HCT116 (cell line): ENCODE data around the gene PARVB.

ENCODE experiments used
- EGR1 ChIP-seq: IDR thresholded peaks from 2 replicates; pipeline ENCODE4 v1.6.1; 2012; ENCODE audit warnings: low read depth
- EZH2 ChIP-seq: fragments of 200-600 bp; sonication (generic); IDR thresholded peaks from 2 replicates; pipeline ENCODE4 v1.6.1; 2017; ENCODE audit warnings: antibody characterized with exemption, mixed run types
- EZH2phosphoT487 ChIP-seq: fragments of 200-600 bp; IDR thresholded peaks from 2 replicates; pipeline ENCODE4 v1.6.1; 2018; ENCODE audit warnings: antibody characterized with exemption, borderline replicate concordance
- POLR2A ChIP-seq: IDR thresholded peaks from 2 replicates; pipeline ENCODE4 v1.7.0; 2011; ENCODE audit warnings: borderline replicate concordance; ENCODE audit not compliant: insufficient read depth, insufficient read length; ENCODE audit errors: extremely low read depth
- POLR2AphosphoS5 ChIP-seq: IDR thresholded peaks from 2 replicates; pipeline ENCODE4 v1.6.1; 2011; ENCODE audit warnings: mild to moderate bottlenecking, low read depth, low read length, moderate library complexity
- SP1 ChIP-seq: IDR thresholded peaks from 2 replicates; pipeline ENCODE4 v1.6.1; 2012; ENCODE audit warnings: low read depth
- TCF7L2 ChIP-seq: IDR thresholded peaks from 2 replicates; pipeline ENCODE4 v1.7.0; 2011; ENCODE audit warnings: borderline replicate concordance, inconsistent platforms; ENCODE audit not compliant: insufficient read depth, insufficient read length; ENCODE audit errors: extremely low read depth
- YY1 ChIP-seq: IDR thresholded peaks from 2 replicates; pipeline ENCODE4 v1.6.1; 2011; ENCODE audit warnings: low read length, low read depth, moderate library complexity, mild to moderate bottlenecking; ENCODE audit not compliant: insufficient replicate concordance; ENCODE audit errors: extremely low read depth
- ZNF274 ChIP-seq: fragments of 200-500 bp; sonication (Bioruptor generic); IDR thresholded peaks from 2 replicates; pipeline ENCODE4 v1.6.1; 2014; ENCODE audit warnings: mild to moderate bottlenecking, low read depth, low read length, inconsistent platforms
- TF ChIP-seq, protein P1 (sequence below), 3 experiments: fragments of 200-600 bp in 1 of 3; sonication (generic) in 1 of 3; IDR thresholded peaks in 2 of 3; conservative IDR thresholded peaks in 1 of 3; 2 replicates each; pipeline ENCODE4 v1.5.1; 2012 to 2017; ENCODE audit warnings: low read depth in 2 of 3, low read length in 2 of 3, antibody characterized with exemption in 1 of 3, borderline replicate concordance in 1 of 3, control low read depth in 1 of 3, mild to moderate bottlenecking in 1 of 3, mixed read lengths in 1 of 3, mixed run types in 1 of 3, moderate library complexity in 1 of 3; ENCODE audit not compliant: insufficient read depth in 1 of 3
- TF ChIP-seq, protein P2 (sequence below): IDR thresholded peaks from 2 replicates; pipeline ENCODE4 v1.6.1; 2012
- TF ChIP-seq, protein P3 (sequence below): IDR thresholded peaks from 2 replicates; pipeline ENCODE4 v1.6.1; 2012; ENCODE audit warnings: low read depth
- TF ChIP-seq, protein P4 (sequence below): IDR thresholded peaks from 2 replicates; pipeline ENCODE4 v1.6.1; 2012

DNA sequence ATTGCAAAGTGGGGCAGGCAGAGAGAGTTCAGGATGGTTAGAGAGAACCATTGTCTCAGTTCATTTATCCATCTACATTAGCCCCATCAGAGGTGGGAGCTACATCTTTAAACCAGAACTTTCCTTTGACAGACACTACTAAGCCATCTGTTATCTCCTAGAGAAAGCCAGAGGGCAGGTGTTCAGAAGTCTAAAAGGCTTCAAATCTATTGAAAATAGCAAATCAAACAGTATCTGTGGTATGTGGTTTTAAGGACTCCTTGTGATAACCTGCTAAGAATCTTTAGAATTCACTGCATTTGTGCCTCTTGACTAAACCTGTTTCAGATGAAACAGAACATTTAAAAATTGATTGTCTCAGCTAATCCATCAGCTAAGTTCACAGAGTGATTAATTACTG lies 112.7 kb downstream of the PARVB start:
- TF ChIP-seq, protein P1, sequence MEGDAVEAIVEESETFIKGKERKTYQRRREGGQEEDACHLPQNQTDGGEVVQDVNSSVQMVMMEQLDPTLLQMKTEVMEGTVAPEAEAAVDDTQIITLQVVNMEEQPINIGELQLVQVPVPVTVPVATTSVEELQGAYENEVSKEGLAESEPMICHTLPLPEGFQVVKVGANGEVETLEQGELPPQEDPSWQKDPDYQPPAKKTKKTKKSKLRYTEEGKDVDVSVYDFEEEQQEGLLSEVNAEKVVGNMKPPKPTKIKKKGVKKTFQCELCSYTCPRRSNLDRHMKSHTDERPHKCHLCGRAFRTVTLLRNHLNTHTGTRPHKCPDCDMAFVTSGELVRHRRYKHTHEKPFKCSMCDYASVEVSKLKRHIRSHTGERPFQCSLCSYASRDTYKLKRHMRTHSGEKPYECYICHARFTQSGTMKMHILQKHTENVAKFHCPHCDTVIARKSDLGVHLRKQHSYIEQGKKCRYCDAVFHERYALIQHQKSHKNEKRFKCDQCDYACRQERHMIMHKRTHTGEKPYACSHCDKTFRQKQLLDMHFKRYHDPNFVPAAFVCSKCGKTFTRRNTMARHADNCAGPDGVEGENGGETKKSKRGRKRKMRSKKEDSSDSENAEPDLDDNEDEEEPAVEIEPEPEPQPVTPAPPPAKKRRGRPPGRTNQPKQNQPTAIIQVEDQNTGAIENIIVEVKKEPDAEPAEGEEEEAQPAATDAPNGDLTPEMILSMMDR (IDR thresholded peaks at IDR 0.05 in 2 of 3, conservative IDR thresholded peaks at IDR 0.05 in 1 of 3; ENCODE audit: borderline replicate concordance in 1 of 3, insufficient read depth in 1 of 3, low read depth in 2 of 3, low read length in 2 of 3) = no peak
- TF ChIP-seq POLR2A = no peak
- no peak for TF ChIP-seq EZH2phosphoT487
- TF ChIP-seq EGR1 = no peak
- TF ChIP-seq, protein P2, sequence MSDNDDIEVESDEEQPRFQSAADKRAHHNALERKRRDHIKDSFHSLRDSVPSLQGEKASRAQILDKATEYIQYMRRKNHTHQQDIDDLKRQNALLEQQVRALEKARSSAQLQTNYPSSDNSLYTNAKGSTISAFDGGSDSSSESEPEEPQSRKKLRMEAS = no peak
- no peak for TF ChIP-seq EZH2
- TF ChIP-seq POLR2AphosphoS5 = no peak
- no peak for TF ChIP-seq SP1
- no peak for TF ChIP-seq YY1
- TF ChIP-seq TCF7L2 = no peak
- TF ChIP-seq, protein P3, sequence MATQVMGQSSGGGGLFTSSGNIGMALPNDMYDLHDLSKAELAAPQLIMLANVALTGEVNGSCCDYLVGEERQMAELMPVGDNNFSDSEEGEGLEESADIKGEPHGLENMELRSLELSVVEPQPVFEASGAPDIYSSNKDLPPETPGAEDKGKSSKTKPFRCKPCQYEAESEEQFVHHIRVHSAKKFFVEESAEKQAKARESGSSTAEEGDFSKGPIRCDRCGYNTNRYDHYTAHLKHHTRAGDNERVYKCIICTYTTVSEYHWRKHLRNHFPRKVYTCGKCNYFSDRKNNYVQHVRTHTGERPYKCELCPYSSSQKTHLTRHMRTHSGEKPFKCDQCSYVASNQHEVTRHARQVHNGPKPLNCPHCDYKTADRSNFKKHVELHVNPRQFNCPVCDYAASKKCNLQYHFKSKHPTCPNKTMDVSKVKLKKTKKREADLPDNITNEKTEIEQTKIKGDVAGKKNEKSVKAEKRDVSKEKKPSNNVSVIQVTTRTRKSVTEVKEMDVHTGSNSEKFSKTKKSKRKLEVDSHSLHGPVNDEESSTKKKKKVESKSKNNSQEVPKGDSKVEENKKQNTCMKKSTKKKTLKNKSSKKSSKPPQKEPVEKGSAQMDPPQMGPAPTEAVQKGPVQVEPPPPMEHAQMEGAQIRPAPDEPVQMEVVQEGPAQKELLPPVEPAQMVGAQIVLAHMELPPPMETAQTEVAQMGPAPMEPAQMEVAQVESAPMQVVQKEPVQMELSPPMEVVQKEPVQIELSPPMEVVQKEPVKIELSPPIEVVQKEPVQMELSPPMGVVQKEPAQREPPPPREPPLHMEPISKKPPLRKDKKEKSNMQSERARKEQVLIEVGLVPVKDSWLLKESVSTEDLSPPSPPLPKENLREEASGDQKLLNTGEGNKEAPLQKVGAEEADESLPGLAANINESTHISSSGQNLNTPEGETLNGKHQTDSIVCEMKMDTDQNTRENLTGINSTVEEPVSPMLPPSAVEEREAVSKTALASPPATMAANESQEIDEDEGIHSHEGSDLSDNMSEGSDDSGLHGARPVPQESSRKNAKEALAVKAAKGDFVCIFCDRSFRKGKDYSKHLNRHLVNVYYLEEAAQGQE = no peak
- TF ChIP-seq, protein P4, sequence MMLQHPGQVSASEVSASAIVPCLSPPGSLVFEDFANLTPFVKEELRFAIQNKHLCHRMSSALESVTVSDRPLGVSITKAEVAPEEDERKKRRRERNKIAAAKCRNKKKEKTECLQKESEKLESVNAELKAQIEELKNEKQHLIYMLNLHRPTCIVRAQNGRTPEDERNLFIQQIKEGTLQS = no peak
- TF ChIP-seq ZNF274 = no peak
